Stimulated activated CD8-positive, alpha-beta memory T cell treated with anti-CD3 and anti-CD28 coated beads, Interleukin-2, amount 100 ng/mL, for 48 hours (primary cell): ENCODE measurements around the gene FAM9C.
"Not testable (repeated sequence)": the region's sequence is repeated elsewhere in the genome, so short reads cannot be mapped to it uniquely, and the experiment has no call there.

Experiments
- DNase-seq, 2 donors: peaks; one replicate each; pipeline ENCODE4 v3.0.0-alpha.2; 2020; ENCODE audit warnings: low read depth in 2 of 2

FAM9C gene

DNA sequence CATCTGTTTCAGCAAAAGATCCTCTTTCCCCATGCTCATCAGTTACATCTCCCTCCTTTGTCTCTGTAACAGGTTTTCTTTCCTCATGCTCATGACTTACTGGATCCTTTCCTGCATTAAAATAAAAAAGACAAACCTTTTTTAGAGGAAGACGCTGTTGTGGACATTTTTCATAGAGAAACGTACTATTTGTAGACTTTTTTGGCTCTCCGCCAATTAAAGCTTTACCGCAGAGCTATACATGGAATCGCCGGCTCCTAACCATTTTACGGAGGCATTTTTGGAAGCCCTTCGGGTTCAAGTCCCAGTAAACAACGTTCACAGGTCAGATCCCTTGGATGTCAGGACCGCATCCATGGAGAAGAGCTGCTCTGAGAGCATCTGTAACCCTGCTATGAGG lies 1.3 kb downstream of the FAM9C start:
- DNase-seq, result no peak

DNA sequence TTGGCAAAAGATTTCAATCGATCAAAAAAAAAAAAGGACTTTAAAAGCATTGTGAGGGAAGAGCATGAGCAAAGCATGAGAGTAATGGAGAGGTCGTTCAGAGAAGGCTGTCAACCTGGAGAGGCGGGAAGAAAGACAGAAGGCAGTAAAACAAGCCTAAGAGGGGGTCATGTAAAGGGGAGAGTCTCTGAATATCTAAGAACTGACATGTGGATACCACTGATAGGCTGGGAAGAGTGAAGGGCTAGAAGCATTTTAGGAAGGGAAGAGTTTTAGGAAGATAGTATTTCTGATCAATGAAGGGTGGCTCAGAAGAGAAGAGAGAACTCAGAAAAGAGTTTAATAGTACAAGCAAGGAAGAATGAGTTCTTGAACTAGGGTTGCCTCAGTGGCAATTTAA lies 7.5 kb downstream of the FAM9C start:
- no peak for DNase-seq

DNA sequence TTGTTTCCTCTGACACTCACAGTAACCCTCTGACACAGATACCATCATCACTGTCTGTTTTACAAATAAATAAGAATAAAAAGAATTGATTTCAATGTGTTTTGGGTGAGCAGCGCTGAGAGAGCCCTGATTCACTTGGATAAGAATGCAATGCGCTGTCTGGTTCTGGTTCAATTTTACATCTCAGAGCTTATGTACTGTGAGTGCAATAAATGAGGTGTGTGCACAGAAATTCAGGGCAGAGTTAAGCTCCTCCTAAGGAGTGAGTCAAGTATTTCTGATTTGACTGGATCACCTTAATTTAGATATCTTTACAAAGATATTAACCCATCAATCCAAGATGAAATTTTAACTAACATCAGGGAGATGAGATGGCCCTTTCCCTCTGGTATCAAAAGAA lies 11.2 kb downstream of the FAM9C start:
- DNase-seq, result no peak

DNA sequence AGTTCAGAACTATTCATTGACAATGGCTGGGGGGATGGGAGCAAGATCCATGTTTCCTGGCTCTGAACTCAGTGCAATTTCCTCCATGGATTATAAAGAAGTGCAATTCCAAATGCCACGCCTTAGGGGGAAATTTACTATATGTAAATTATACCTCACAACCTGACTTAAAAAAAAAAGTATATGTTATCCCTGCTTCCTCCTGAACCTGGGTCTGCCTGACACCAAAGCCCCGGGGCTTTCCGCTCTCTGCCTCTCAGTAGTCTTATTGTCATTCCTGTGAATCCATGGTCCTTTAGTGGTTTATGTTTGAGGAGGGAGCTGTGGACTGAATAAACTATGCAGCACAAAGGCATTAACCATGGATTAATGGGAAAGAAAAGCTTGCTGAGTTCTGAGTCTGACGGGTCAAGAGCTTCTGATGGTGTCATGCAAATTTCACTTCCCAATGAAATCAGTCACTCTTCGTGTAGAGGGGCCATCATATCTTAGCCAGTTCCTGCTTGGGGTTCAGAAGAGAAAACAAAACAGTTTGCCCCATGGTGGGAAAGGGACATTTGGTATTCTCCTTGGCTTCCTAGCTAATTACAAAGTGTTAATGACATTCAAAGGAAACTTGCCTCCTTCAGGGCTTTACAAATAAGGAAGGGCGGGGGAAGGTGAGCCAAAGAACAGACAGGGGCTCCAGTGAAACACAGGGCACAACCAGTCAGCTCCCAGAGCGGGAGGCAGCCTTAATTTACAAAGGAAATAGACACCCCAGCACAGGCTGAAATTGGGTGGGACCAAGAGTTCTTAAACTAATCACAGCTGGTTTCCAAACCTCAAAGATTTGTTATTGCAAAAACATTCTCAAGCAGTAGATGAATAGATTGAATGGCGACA lies 14.3 kb downstream of the FAM9C start:
- no peak for DNase-seq

DNA sequence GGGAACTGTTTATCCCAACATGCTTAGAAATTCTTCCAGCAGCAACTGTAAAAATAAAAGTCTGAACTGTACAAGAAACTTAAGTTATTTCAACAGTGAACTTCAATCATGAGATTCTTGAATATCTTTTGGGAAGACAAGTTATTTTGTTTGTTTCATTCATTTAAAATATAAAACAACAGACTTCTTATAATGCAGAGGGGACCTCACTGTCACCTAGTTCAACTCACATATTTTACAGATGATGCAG lies 14.9 kb downstream of the FAM9C start:
- DNase-seq, result no peak

DNA sequence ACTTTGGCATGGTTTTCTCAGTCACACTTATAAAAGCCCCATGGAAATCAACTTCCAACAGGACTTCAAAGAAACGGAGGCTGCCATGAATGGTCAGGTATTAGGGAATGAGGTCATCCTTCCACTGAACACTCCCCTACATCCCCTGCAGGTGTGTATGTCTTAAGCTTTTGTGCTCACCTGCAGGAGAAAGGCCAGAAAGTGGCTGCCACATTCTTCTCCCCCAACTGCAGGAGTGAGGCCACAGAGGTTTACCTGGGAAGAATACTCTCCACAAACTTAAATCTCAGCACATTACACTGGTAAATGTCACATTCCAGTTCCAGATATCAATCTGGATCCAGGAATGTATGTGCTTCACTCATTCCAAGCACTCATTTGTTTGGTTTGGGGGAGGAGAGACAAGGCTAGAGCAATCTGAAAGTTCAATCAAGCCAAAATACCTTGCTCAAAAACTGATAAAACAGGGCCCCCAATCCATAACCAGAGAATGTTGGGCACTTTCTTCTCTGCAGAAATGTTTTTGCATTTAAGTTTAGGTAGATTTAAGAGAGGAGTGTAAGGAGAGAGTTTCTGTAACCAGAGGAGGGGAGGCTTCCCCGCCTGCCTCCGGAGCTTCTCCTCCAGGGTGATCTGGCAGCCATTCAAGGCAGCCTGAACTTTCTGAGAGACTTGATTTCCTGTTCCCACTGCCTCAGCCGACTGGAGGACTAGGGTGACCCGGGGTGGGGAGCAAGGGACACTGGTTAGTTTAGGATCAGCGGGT lies 15.4 kb downstream of the FAM9C start:
- DNase-seq, result no peak

DNA sequence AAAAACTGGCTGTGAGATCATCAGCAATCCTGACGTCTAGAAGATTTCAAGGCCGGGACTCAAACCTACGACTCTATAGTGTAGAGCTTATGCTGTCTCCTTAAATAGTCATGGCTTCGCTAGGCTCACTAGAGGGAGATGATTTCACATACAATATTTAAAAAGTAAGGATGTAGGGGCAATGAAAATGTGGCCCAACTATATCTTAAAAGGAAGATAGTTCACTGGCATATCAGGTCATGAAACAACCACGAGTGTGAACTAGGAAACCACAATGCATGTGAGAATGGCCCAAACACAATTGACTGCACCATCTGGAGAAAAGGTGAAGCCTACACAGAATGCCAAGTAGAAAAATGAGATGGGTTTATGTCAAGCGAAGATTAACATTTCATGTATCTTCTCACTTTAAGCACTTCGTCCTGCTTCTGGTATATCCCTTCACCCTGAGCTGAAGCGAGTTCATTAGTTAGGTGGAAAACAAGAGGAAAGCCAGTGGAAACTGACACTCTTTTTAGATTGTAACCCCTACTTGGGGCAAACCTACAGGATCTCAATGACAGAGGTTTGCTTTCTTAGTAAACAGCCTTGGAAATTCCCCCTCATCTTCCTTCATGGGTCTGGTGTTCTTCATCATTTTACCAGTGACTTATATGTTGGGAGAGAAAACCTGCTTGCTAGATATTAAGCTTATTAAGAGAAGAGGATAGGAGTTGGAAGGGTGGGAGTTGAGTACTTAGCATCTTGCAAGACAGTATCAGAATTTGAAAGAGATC lies 17.4 kb downstream of the FAM9C start:
- DNase-seq, result no peak

DNA sequence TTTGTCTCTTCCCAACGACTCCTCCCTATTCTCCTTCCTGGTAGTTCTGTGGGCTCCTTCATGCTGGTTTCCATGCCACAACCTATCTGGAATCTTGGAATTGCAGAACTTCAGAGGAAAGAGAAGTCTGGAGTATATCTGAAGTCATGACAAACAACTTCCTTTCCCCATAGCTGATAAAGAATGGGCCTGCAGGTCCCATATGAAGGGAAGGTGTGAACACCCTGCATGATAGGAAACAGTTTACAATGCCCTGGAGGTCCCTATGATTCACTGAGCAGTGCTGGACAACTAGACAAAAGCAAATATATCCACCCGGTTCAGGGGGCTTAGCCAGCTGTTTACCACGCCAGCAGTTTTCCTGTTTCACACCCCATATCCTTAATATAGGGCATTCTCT lies 19.4 kb downstream of the FAM9C start:
- DNase-seq, result no peak

DNA sequence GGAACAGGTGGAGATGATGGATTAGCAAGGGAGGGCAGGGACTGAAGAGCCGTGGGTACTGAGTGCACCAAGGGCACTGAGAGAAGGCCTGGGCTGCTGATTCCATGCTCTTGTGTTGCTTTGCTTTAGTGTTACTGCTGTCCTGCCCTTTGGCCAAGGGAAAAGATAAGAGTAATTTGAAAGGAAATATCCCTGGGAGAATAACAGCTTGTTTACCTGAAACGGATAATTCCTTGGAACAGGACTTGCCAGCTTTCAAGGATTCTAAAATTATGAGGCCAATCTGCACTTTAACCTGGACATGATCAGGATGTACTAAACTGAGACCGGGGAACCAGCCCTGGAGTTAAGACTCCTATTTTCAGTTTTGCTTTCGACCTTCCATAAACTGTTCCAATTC lies 20.4 kb downstream of the FAM9C start:
- DNase-seq, result no peak

DNA sequence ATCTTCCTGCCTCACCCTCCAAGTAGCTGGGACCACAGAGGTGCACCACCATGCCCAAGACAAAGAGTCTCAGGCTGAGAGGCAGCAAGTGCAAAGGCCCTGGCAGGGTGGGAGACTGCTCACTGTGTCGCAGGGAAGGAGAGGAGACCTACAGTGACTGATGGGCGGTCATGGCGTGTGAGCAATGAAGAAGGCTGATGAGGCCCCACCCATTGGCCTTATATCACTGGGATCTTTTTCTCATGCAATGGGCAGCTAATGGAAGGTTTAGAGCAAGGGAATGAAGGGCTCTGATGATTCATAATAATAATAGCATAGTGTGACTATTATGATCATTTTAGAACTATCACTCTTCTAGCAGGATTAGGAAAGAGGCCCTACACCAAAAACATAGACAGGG lies 20.9 kb downstream of the FAM9C start:
- DNase-seq, result no peak

DNA sequence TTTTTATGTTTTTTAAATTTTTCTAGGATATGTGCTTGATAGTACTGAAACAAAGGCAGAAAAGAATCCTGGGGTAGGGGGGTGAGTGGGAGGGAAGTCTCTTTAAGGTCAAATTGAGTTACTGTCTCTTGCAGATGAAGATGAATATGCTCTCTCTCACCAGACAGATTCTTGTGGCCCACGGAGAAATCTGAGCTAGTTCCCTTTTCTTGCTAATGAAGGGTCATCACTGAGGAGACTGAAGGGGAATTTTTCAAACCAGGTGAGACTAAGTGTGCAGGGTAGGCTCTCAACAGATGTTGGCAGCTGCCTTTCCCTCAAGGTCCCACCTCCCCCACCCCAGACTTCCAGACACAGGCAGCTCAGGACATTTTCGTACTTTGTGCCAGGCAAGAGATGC lies 21.5 kb downstream of the FAM9C start:
- no peak for DNase-seq

DNA sequence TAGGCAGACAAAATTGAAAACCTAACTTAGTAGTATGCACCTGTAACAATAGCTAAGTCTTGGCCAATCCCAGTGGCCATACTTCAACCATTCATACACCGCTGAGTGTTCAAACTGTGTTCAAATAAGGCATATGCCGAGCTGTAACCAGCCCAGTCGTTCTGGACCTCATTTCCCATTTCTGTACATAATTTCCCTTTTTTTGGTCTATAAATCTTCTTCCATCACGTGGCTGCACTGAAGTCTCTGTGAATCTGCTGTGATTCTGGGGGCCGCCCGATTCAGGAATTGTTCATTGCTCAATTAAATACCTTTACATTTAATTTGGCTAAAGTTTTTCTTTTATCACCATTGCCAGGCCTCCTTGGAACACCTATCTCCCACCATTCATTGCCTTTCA lies 27.7 kb downstream of the FAM9C start:
- not testable (repeated sequence) for DNase-seq

DNA sequence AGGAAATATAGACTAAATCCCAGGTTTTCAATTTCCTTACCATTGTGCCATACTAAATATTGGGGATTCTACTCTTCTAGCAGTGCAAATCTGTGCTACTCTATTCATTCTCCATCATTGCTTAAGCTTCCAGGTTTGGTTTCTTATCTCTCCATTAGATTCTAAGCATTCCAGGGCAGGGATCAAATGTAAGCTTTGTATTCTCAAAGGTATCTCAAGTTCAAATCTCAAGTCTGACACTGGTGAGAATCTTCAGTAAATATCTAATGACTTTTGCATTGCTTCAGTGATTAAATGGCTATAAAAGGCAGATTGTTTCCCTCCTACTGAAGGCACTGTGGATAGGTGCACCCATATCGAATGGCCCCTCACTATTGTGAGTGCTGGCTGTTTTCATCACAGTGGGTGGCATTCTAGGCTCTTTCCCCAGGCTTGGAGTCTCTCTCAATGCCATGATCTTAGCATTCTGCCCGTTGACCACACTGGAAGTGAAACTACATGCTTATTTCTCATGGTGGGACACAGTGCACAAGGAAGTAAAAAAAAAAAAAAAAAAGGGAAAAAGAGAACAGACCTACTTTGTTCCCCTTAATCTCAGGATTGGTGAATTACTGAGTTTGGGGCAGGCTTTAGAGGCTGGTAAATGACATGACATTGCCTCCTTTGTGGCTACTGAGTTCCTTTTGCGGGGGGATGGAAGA lies 28.7 kb downstream of the FAM9C start:
- DNase-seq, result no peak

DNA sequence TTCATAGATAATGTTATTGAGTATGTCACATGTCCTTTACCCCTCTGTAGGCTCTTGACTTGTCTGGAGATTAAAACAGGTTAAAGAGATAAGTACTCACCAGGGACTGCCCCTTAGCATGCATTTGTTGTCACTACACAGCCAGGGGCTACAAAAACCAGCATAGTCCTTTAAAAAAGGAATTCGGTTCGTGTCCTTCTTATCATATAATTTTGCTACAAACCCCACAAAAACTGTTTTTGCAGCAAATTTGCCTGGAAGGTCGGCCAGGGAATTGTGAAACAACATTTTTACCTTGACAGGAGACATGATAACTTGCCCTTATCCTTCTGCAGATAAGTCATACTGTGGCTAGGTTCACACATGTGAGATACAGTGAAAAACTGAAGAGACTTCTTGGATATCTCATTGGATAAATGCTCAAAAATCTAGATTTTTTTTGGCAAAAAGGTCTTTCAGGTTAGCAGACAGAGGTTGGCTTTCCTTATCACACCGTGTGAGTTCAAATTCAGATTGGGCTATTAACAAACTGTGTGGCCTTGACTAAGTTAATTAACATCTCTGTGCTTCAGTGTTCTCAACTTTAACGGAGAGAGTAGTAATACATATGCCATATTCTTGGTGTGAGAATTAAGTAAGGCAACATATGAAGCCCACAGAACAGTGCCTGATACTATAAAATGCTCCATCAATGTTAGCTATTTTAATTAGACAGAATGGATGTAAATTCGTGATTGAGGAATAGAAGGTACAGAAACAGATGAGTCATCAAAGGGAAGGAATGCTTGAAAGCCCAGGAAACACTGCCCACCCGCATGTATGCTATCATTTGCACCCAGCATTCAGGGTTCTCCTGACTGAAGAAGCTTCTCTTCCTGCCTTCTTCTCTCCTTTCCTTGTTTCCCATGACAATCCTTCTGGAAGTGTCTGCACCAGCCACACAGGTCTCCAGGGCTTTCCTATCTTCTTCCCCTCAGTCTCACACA lies 30.0 kb downstream of the FAM9C start:
- no peak for DNase-seq

DNA sequence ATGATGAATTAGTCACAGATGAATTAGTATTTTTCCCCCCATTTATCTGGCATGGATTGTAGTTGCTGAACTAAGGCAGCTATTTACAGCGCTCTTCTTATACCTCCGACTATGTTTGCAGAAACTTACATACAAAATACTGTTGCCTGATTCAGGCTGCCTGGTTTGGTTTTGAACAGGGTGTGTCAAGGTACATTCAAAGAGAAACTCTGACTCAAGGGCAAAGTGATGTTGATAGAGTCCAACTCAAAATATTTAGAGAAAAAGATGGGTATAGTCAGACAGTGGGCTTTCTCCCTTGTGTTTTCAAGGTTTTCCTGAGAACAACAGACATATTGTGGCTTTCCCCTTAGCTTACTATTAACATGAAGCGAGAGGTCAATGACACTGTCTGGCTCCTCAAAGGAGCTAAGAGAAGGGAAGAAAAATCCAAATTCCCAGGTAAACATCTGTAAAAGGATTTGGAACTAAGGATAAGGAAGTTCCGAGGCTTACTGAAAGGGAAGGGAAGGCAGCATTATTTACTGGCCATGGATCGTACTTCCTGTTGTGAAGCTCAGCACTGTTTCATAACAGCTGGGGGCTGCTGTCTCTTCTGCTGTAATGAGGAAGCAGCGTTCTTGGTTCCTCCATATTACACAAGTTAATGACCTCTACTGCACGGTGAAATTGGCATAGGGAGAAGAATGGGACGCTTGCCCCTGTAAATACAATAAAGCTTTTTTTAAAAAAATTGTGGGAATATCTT lies 30.9 kb downstream of the FAM9C start:
- no peak for DNase-seq

DNA sequence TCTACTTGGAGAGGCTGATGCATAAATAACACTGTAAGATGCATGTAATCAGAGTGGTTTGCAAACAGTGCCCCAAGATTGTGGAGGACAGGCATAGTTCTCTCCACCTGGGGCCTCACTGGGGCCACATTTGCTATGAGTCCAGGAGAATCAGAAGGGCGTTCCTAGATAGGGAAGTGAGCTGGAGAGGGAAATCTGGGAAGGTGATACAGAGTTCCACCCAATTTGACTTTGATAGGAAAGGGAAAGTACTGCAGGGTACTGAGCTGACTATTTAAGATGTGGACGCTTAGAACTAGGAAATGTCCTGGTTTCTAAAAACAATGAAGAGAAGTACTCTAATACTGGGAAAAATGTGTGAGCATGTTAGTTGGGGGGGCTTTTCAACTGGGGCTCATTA lies 33.9 kb downstream of the FAM9C start:
- no peak for DNase-seq

DNA sequence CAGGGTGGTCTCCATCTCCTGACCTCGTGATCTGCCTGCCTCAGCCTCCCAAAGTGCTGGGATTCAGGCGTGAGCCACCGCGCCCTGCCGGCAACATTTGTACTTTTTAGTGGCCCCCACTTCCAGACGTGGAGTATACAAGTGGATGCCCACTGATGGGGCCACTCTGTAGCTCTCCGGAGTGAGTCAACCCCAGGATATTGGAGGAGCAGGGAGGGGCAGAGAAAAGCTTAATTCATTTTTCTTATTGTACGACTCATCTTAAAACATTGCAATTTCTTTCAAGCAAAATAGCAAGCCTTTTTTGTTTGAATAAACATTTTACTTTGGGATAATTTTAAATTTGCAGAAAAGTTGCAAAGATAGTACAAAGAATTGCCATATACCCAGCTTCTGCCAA lies 34.6 kb downstream of the FAM9C start:
- DNase-seq, result no peak

DNA sequence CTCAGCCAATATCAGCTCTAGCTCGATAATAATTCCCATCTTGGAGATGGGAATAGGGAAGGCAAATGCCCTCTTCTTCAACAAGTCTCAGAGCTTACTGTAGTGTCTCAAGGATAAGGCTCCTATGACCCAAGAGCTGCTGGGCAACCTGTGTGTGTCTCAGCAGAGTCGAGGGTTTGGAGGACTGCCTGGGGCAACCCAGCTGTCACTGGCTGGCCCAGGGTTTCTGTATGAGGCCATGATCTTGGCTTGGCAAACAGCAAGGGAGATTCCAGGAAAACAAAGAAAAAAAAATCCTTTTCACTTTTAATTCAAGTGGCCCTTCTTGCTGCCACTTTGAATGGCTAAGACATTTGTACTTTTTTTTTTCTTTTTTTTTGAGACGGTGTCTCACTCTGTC lies 35.1 kb downstream of the FAM9C start:
- DNase-seq, result no peak

DNA sequence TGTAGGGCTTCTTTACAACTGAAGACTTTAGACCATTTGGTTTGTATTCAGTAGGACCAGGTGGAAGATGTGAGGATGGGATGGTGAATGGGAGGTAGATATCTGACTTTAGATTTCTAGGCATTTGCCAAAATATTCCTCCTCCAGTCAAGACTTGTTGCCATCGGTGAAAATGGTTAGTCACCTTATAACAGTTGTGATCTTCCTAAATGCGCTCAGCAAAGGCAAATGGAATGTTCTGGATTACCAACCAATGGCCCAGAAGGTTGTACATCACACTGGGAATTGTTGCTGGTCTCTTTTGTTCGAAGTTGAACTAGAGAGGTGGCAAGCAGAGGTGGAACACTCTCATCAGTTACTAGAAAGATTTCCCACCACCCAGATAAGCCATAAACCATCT lies 35.6 kb downstream of the FAM9C start:
- DNase-seq, result no peak

DNA sequence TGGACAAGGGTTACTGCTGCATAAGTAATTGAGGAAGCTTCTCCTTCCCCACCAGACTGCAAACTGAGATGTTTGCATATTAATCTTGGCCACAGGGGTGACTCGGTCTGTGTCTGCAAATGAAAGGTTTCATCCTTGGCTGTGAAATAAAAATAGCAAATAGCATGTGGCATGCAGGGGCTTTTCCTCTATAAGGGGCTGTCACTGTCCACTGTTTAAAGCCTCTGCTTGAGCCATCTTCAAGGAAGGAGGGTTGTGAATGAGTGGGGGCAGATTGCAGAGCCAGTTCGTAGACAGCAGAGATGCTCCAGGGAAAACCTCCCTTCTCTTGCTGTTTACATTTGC lies 36.3 kb downstream of the FAM9C start:
- DNase-seq, result no peak
